Right lobe of liver (tissue), 4 donors: ENCODE measurements around the gene ADGRL3.

Source experiments
- POLR2A ChIP-seq: fragments of 450-650 bp; IDR thresholded peaks from one replicate; pipeline ENCODE4 v1.6.1; 2017; ENCODE audit warnings: antibody characterized with exemption, mild to moderate bottlenecking
- TF ChIP-seq, protein P1 (sequence below), 4 donors: fragments of 200-600 bp in 3 of 4; fragments of 450-650 bp in 1 of 4; IDR thresholded peaks; one replicate each; pipeline versions ENCODE4 v1.5.1 to v1.8.0; 2016 to 2022; ENCODE audit warnings: antibody characterized with exemption in 4 of 4, mild to moderate bottlenecking in 2 of 4
- donor health status: DM: no; HTN: no; CAD: no.
- donor health status: DM: no; HTN: no; CAD: no.
- donor health status: DM: no; HTN: yes; CAD: no.

DNA sequence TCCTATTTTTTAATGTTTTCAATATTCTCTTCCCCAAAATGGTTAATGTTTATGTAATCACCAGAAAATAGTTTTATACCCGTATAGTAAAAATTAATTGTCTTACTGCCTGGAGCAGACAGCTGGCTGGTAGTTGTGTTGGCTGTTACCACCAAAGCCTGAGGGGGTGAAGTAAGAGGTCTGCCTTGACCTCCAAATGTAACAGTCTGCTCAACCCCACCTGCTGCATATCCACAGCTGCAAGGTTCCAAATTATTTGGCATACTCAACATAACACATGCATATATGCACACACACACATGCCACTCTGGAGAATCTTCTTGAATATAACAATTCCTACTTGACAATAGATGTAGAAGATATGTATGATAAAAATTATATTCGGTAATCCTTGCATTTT lies 624.3 kb downstream of the ADGRL3 start:
- TF ChIP-seq POLR2A, result no peak
- TF ChIP-seq, protein P1, sequence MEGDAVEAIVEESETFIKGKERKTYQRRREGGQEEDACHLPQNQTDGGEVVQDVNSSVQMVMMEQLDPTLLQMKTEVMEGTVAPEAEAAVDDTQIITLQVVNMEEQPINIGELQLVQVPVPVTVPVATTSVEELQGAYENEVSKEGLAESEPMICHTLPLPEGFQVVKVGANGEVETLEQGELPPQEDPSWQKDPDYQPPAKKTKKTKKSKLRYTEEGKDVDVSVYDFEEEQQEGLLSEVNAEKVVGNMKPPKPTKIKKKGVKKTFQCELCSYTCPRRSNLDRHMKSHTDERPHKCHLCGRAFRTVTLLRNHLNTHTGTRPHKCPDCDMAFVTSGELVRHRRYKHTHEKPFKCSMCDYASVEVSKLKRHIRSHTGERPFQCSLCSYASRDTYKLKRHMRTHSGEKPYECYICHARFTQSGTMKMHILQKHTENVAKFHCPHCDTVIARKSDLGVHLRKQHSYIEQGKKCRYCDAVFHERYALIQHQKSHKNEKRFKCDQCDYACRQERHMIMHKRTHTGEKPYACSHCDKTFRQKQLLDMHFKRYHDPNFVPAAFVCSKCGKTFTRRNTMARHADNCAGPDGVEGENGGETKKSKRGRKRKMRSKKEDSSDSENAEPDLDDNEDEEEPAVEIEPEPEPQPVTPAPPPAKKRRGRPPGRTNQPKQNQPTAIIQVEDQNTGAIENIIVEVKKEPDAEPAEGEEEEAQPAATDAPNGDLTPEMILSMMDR (IDR thresholded peaks at IDR 0.05), result no peak
